HG03342 (cell line): ENCODE measurements around the gene ERCC6L2.

Source experiments
- ATAC-seq: cut with Tn5 transposase; IDR thresholded peaks from one replicate; pipeline ENCODE4 v1.9.1; 2021; ENCODE audit warnings: mild to moderate bottlenecking, moderate library complexity; ENCODE audit not compliant: unreplicated experiment

Gene ERCC6L2

DNA sequence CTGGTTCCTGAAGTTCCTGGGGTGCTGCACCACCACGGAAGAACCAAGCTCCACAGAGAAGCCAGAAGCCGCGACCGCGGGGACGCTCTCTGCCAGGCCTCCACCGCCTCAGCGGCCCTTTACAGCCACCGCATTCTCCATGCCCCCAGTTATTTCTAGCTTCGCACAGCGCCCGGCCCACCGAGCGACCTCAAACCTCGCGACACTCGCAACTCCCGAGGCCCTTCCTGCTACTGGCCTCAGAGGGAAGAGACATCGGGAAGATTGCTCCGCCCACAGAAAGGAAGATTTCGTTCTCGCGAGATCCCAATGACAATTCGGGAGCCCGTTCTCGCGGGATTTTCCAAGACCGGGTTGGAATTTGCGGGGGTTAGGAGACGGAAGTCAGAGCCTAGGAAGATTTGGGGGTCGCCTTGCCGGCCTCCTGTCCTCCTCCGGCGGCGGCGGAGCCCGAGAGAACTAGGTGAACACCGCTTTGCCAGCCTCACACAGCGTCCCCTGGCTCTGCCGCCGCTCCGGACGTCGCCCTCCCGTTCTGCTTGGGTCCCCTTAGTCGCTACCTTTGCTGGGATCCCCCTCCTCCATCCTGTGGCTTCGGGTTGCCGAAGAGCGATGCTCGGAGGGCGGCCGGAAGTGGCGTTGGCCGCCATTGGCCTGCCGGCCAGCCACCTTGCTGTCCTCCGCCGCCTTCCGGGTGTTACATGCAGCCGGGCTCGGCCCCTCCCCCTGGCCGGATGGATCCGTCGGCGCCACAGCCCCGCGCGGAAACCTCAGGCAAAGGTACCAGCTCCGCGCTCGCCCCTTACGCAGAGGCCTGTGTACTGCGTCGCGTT, at the start of gene ERCC6L2:
TSS of gene ERCC6L2 (plus strand) at position 387 of the 833 bp plus-strand sequence. CDS start at position 735, 348 bp downstream.
- ATAC-seq = peak; percentile 89

GRCh38 chr9:95826183-95826838, 49.2 kb upstream of the ERCC6L2 start:
- ATAC-seq = no peak

- no peak for ATAC-seq
These were observed 44.7 kb upstream of the ERCC6L2 start for GRCh38 chr9:95830768-95831167.

DNA sequence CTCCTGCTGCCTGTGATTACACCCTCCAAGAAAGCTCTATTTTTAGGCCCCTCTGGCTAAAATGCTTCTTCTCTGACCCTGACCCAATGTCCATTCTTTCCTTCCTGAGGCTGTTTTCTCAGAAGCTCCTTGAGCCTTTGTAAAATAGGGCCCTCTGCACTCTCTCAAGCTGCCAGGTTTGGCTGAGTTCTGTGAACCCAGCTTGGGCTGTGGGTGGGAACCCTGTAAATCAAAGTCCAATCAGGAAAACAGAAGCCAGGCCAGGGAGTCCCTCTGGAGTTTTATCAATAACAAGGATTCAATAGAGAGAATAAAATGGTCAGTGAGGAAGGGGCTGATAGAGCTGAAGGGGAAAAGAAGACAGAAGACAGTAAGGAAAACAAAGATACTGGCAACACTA, 43.7 kb upstream of the ERCC6L2 start:
- ATAC-seq = no peak

DNA sequence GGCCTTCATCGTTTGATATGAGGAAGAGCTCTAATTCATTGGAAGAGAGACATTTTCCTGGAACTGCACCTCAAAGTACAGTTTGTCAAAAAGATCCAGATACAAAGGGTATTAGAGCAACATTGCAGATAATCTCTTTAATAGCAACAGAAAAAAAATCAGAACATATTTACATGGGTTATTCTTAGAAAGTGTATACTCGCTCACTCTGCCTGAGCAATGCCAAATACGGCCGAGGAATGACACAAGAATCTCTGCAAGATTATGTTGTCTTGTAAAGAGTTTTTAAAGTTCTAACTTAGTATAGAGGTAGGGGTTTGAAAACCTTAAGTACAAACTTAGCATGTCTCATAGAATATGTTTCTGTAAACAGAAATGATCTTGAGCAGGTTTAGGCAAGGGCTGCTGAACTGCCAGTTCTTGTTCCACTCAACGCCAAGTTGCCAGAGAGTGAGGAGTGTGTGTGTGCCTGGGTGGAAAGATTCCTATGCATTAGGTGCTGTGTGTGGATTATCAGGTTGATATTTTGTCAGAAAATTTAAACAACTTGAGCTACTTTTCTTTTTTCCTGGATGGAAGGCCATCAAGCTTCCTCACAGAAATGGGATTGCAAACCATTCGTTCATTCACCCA, 41.8 kb upstream of the ERCC6L2 start:
- ATAC-seq = no peak

DNA sequence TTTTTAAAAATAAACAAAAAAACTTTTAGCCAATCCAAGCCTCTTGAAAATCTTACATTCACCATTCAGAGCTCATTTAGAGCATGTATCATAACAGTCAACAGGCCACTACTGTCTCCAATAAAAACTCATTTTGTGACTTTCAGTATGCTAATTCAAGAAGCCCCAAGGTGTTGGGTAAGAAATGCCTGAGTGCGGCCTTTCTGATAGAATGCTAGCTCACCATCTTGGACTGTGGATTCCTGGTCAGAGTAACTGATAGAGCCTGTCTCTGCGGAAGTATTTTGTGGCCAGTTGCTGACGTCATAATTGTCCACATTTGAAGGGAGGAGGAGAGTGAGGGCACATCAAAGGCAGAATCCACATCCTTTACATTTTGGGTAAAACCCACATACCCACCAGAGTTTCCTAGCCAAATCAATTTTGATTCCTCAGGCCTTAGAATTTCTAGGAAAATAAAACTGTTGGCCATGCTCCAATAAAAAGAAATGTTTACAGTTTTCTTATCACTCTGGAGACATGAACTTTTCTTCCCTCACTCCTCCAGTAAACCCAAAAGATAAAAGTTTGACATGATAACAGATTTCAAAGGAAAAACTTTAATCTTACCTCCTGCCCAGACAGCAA, 41.1 kb upstream of the ERCC6L2 start:
- ATAC-seq = no peak

DNA sequence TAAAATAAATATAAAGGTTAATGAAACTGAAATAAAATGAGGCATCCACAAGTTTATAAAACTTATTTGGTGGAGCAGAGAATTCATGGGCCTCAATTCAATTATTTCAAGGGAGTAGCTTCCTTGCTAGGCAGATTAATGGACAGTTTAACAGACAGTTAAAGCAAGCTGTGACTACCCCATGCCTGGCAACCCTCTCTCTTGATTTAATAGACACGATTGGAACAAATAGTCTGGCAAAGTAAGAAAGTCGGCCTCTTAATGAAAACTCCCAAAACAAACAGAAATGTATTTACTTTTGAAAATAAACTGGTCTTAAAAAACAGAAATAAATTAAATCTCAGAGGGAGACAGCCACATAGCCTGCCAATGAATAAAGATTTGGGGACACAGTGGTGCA, 40.1 kb upstream of the ERCC6L2 start:
- ATAC-seq = no peak

DNA sequence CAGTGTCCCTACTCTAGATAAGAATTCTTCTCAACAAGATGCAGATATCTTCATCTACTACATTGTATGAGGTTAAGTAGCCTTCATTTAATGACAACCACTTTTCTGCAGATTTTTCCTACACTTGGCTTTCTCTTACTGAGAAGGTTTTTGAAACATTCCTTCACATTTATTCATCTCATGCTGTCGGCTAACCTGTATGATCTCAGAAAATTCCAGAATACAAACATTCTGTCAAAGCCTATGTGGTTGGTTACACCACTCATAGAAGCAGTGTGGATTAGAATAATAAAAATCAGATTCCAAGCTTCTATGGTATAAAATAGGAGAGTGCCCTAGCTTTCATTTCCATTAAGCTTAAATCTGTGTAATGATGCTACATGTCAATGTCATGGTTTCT, 39.4 kb upstream of the ERCC6L2 start:
- ATAC-seq = no peak

DNA sequence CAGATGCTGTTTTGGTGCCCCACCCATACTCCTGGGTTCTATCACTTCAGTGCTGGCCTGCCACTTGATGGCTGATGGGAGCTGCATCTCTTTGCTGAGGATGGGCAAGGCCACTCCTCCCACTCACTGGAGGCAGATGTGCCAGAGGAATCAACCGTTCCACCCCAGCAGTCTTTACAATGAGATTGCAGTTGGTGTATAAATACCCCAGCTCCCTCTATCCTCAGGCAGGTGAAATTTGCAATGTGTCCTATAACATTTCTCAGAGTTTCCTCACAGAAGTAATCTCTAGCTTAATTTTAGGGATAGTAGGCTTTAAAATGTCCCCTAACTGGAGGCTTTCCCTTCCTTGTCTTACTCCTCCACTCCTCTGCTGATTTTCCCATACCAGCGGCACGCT, 36.5 kb upstream of the ERCC6L2 start:
- no peak for ATAC-seq

DNA sequence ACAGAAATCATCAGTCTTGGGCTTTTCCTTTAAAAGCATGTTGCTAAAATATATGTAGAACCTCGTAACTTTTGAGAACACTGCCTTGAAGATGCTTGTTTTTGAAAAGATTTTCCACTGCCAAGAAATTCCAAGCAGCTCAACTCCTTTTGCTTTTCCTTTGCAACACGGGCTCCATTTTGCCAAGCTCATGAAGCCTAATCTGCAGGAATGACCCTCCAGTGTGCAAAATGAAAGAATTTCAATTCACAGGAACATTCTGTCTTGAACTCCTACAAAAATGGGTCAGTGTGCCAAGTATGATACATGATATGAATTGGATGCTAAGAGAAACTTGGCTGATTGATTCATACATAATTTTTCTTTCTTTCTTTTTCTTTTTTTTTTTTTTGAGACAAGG, 35.4 kb upstream of the ERCC6L2 start:
- no peak for ATAC-seq

DNA sequence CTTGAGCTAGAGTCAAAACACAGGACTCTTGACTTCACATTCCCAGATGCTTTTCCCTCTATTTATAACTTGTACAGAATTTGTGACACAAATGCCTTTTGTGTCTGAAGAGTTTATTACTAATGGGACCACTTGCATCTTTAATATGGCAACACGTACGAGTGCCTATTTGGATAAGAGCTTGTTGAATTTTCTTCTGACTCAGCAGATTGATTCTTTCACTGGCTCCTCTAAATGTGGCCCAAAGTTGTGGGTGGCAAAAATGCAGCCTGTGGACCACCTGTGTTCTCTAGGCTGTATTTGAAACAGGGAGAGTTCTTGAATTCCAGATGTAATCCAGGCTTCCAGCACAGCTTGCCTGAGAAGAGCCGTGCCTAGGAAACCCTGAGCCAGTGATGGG, 34.1 kb upstream of the ERCC6L2 start:
- no peak for ATAC-seq

GRCh38 chr9:95845751-95846150, 29.7 kb upstream of the ERCC6L2 start:
- no peak for ATAC-seq

- ATAC-seq = no peak
These were observed 26.7 kb upstream of the ERCC6L2 start for GRCh38 chr9:95848764-95849163.

DNA sequence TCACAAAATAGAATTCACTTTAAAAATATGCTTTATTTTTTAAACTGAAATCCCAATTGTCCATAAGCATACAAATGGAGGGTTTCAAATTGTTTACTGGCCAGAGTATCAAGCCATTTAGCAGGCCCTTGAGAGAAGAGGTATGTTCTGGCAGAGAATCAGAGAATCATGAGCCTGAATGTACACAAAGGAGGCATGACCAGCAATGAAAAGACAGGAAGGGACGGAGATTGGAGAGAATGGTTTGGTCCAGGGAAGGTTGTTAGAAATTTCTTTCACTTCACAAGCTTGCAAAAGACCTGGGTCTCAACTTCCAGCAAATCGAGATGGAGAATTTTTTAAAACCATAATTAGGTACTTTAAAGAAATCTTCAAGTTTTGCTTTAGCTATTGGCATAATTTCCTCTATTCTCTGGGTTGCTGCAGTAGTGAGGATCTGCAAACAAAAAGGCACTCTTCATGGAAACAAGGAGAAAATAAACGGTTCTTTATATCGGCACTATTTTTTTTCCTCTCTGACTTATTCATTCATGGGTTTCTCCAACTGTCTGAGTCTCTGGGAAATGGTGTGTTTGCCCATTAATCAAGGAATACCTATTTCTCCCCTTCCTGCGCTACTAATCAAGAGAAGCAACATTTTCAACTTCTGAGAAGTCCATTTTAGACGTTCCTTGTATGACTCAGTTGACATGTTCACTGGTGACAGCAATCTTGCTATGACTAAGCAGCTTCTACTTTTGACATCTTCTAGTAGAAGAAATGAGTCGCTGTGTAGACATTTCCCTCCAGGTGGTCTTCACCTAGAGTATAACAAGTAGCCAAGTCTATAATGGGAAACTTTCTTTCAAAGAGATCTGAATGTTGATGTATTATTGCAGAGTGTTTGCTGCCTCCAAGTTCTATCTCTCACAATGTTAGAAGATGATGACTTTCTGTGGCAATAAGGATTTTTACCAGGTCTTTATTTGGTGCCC, 23.1 kb upstream of the ERCC6L2 start:
- ATAC-seq = peak; percentile 96

GRCh38 chr9:95854386-95855020, 21.0 kb upstream of the ERCC6L2 start:
- ATAC-seq = no peak

- no peak for ATAC-seq
These were observed 19.5 kb upstream of the ERCC6L2 start for GRCh38 chr9:95855961-95856360.

DNA sequence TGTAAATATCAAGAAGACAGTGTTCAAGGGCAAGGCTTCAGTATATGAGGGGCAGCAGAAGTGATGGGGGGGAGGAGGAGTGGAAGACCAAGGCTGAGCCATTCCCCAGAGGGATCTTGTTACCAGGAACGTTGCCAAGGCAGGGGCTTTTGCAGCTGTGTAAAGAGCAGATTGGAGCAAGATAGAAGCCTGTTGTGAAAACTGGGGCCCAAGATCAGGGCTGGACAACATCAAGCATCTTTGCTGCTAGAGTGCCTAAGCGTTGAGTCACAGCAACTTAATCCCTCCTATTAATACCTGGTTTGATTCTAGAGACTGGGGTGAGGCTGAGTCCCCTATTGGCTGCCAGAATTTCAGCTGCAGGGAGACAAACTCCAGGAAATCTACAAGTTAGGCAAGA, 18.4 kb upstream of the ERCC6L2 start:
- no peak for ATAC-seq

- peak; percentile 62 for ATAC-seq
These were observed 17.6 kb upstream of the ERCC6L2 start for GRCh38 chr9:95857896-95858295.

- ATAC-seq = no peak
These were observed 13.1 kb upstream of the ERCC6L2 start for GRCh38 chr9:95862343-95862742.
